Hepatocyte (in vitro differentiated cells): ENCODE results near the gene SMG7.

Experiments used
- CTCF ChIP-seq: fragments of 200-600 bp; sonication (generic); IDR thresholded peaks from 2 replicates; pipeline ENCODE4 v1.5.1; 2016; ENCODE audit warnings: antibody characterized with exemption, mild to moderate bottlenecking; ENCODE audit not compliant: poor library complexity
- EZH2 ChIP-seq: fragments of 200-600 bp; sonication (generic); IDR thresholded peaks from 2 replicates; pipeline ENCODE4 v1.6.1; 2016; ENCODE audit warnings: antibody characterized with exemption, mild to moderate bottlenecking, borderline replicate concordance
- EZH2phosphoT487 ChIP-seq: fragments of 200-600 bp; sonication (generic); IDR thresholded peaks from one replicate; pipeline ENCODE4 v1.6.1; 2018; ENCODE audit warnings: antibody characterized with exemption, mild to moderate bottlenecking, low read depth, moderate library complexity; ENCODE audit not compliant: unreplicated experiment, severe bottlenecking

GRCh38 chr1:183508694-183509093 lies 36.4 kb downstream of the SMG7 start:
- no peak for TF ChIP-seq EZH2phosphoT487
- TF ChIP-seq CTCF: no peak
- no peak for TF ChIP-seq EZH2
